HEK293 (cell line): ENCODE data around the gene MEX3A.
A peak's percentile ranks its signal among the peaks of the same experiment; 100 is the strongest.

Source experiments
- CTCF ChIA-PET: fragments of 350-600 bp; formaldehyde crosslinking; extraction: SDS; loops from one replicate; lab custom pipeline; 2021; ENCODE audit warnings: antibody characterized with exemption; lab: Yijun Ruan, JAX
- POLR2A ChIA-PET: fragments of 300-600 bp; formaldehyde crosslinking; extraction: SDS; loops from one replicate; lab custom pipeline; 2020; ENCODE audit warnings: antibody characterized with exemption, inconsistent platforms; lab: Yijun Ruan, JAX
- H3K27ac ChIP-seq: fragments of 200-500 bp; sonication (Bioruptor generic); 2 replicates; pipeline ENCODE4 v1.5.1; 2014; ENCODE audit warnings: low read depth, low read length, control low read depth, inconsistent platforms; ENCODE audit errors: extremely low read depth
- H3K36me3 ChIP-seq, 2 experiments: fragments of 200-500 bp in 1 of 2; sonication (Bioruptor generic) in 1 of 2; 1 replicate in 1 of 2; 2 replicates in 1 of 2; pipeline ENCODE4 v1.5.1; 2014 to 2017; ENCODE audit warnings: inconsistent platforms in 2 of 2, low read length in 2 of 2; ENCODE audit not compliant: control insufficient read depth in 2 of 2, insufficient read depth in 1 of 2
- H3K4me1 ChIP-seq: fragments of 200-500 bp; sonication (Bioruptor generic); 2 replicates; pipeline ENCODE4 v1.5.1; 2014; ENCODE audit warnings: mild to moderate bottlenecking, low read length, inconsistent platforms; ENCODE audit not compliant: control insufficient read depth, insufficient read depth
- H3K4me3 ChIP-seq: 2 replicates; pipeline ENCODE4 v1.5.1; 2011; ENCODE audit warnings: low read depth, mild to moderate bottlenecking, control low read depth, low read length, moderate library complexity
- H3K9me3 ChIP-seq: fragments of 200-500 bp; sonication (Bioruptor generic); 2 replicates; pipeline ENCODE4 v1.5.1; 2014; ENCODE audit warnings: low read depth, low read length, inconsistent platforms; ENCODE audit not compliant: control insufficient read depth, insufficient read depth
- BCL11A ChIP-seq: fragments of 450-650 bp; formaldehyde crosslinking; IDR thresholded peaks from 2 replicates; pipeline ENCODE4 v1.5.1; 2016; ENCODE audit warnings: low read depth, missing biosample characterization, missing genetic modification characterization
- GLI2 ChIP-seq: fragments of 450-650 bp; formaldehyde crosslinking; IDR thresholded peaks from 2 replicates; pipeline ENCODE4; 2017; ENCODE audit warnings: missing biosample characterization, missing genetic modification characterization, low read depth, borderline replicate concordance
- GLIS2 ChIP-seq: fragments of 450-650 bp; formaldehyde crosslinking; IDR thresholded peaks from 2 replicates; pipeline ENCODE4 v1.5.1; 2016; ENCODE audit warnings: missing biosample characterization, missing genetic modification characterization
- KLF9 ChIP-seq: fragments of 450-650 bp; formaldehyde crosslinking; IDR thresholded peaks from 2 replicates; pipeline ENCODE4 v1.5.1; 2016; ENCODE audit warnings: missing biosample characterization, missing genetic modification characterization, low read depth
- MEIS1 ChIP-seq: sonication (generic); formaldehyde crosslinking; IDR thresholded peaks from 2 replicates; pipeline ENCODE4 v1.8.1; 2022; ENCODE audit warnings: missing genetic modification reagents, mild to moderate bottlenecking, borderline replicate concordance
- TRIM28 ChIP-seq: IDR thresholded peaks from 2 replicates; pipeline ENCODE4 v1.6.1; 2011; ENCODE audit warnings: low read length, control low read depth, borderline replicate concordance
- TSHZ1 ChIP-seq: fragments of 450-650 bp; formaldehyde crosslinking; IDR thresholded peaks from 2 replicates; pipeline ENCODE4 v1.5.1; 2016; ENCODE audit warnings: missing biosample characterization, missing genetic modification characterization, borderline replicate concordance
- ZBTB1 ChIP-seq: fragments of 450-650 bp; formaldehyde crosslinking; IDR thresholded peaks from 2 replicates; pipeline ENCODE4 v1.5.1; 2016; ENCODE audit warnings: missing biosample characterization, missing genetic modification characterization
- ZIC2 ChIP-seq: fragments of 450-650 bp; formaldehyde crosslinking; IDR thresholded peaks from 2 replicates; pipeline ENCODE4 v1.5.1; 2016; ENCODE audit warnings: missing biosample characterization, missing genetic modification characterization
- ZNF146 ChIP-seq: fragments of 450-650 bp; formaldehyde crosslinking; IDR thresholded peaks from 2 replicates; pipeline ENCODE4 v1.5.1; 2016; ENCODE audit warnings: missing biosample characterization, missing genetic modification characterization
- ZNF174 ChIP-seq: fragments of 450-650 bp; formaldehyde crosslinking; IDR thresholded peaks from 2 replicates; pipeline ENCODE4 v1.5.0; 2017; ENCODE audit warnings: missing biosample characterization, mild to moderate bottlenecking, missing genetic modification characterization
- ZNF2 ChIP-seq: fragments of 450-650 bp; formaldehyde crosslinking; IDR thresholded peaks from 2 replicates; pipeline ENCODE4 v1.5.1; 2016; ENCODE audit warnings: missing biosample characterization, missing genetic modification characterization
- ZNF223 ChIP-seq: fragments of 450-650 bp; formaldehyde crosslinking; IDR thresholded peaks from 2 replicates; pipeline ENCODE4 v1.5.1; 2016; ENCODE audit warnings: missing biosample characterization, missing genetic modification characterization
- ZNF324 ChIP-seq: fragments of 450-650 bp; formaldehyde crosslinking; IDR thresholded peaks from 2 replicates; pipeline ENCODE4 v1.5.1; 2016; ENCODE audit warnings: missing biosample characterization, missing genetic modification characterization
- ZNF391 ChIP-seq: fragments of 450-650 bp; formaldehyde crosslinking; IDR thresholded peaks from 2 replicates; pipeline ENCODE4 v1.5.1; 2016; ENCODE audit warnings: low read depth, missing biosample characterization, missing genetic modification characterization, borderline replicate concordance
- ZNF416 ChIP-seq: fragments of 450-650 bp; formaldehyde crosslinking; IDR thresholded peaks from 2 replicates; pipeline ENCODE4 v1.5.1; 2016; ENCODE audit warnings: missing biosample characterization, missing genetic modification characterization
- ZNF660 ChIP-seq: fragments of 450-650 bp; IDR thresholded peaks from 2 replicates; pipeline ENCODE4 v1.5.1; 2018; ENCODE audit warnings: missing biosample characterization, mild to moderate bottlenecking, missing genetic modification characterization
- ZNF843 ChIP-seq: fragments of 450-650 bp; formaldehyde crosslinking; IDR thresholded peaks from 2 replicates; pipeline ENCODE4 v1.5.1; 2016; ENCODE audit warnings: missing biosample characterization, missing genetic modification characterization
- ZSCAN16 ChIP-seq: fragments of 450-650 bp; formaldehyde crosslinking; IDR thresholded peaks from 2 replicates; pipeline ENCODE4 v1.5.1; 2016; ENCODE audit warnings: missing biosample characterization, missing genetic modification characterization
- TF ChIP-seq, protein P1 (sequence below): fragments of 450-650 bp; formaldehyde crosslinking; IDR thresholded peaks from 2 replicates; pipeline ENCODE4 v1.5.1; 2016; ENCODE audit warnings: missing biosample characterization, missing genetic modification characterization
- TF ChIP-seq, protein P2 (sequence below): fragments of 450-650 bp; formaldehyde crosslinking; IDR thresholded peaks from 2 replicates; pipeline ENCODE4 v1.5.1; 2016; ENCODE audit warnings: missing biosample characterization, missing genetic modification characterization
- TF ChIP-seq, protein P3 (sequence below): fragments of 450-650 bp; formaldehyde crosslinking; IDR thresholded peaks from 2 replicates; pipeline ENCODE4 v1.5.1; 2016; ENCODE audit warnings: missing biosample characterization, missing genetic modification characterization
- TF ChIP-seq, protein P4 (sequence below): fragments of 450-650 bp; IDR thresholded peaks from 2 replicates; pipeline ENCODE4 v1.5.1; 2018; ENCODE audit warnings: missing biosample characterization, mild to moderate bottlenecking, missing genetic modification characterization

MEX3A gene

GRCh38 chr1:156054500-156055280 is 27.6 kb downstream of the MEX3A start, which contains the start of gene LAMTOR2 (continued):
- TF ChIP-seq TSHZ1 (tag by site-specific recombination), result no peak
- no peak for TF ChIP-seq ZNF416 (tag by site-specific recombination)
- TF ChIP-seq, protein P1, sequence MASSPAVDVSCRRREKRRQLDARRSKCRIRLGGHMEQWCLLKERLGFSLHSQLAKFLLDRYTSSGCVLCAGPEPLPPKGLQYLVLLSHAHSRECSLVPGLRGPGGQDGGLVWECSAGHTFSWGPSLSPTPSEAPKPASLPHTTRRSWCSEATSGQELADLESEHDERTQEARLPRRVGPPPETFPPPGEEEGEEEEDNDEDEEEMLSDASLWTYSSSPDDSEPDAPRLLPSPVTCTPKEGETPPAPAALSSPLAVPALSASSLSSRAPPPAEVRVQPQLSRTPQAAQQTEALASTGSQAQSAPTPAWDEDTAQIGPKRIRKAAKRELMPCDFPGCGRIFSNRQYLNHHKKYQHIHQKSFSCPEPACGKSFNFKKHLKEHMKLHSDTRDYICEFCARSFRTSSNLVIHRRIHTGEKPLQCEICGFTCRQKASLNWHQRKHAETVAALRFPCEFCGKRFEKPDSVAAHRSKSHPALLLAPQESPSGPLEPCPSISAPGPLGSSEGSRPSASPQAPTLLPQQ, result 0 out of 2 replicates have a peak, but pooled peaks have one; percentile 32
- TF ChIP-seq ZIC2 (tag by site-specific recombination), result peak; percentile 96
- TF ChIP-seq ZNF223 (tag by site-specific recombination), result 0 out of 2 replicates have a peak, but pooled peaks have one; percentile 20
- no peak for TF ChIP-seq ZSCAN16 (tag by site-specific recombination)
- TF ChIP-seq ZBTB1 (tag by site-specific recombination), result no peak
- no peak for TF ChIP-seq MEIS1 (CRISPR knock-in tag)
- TF ChIP-seq, protein P2, sequence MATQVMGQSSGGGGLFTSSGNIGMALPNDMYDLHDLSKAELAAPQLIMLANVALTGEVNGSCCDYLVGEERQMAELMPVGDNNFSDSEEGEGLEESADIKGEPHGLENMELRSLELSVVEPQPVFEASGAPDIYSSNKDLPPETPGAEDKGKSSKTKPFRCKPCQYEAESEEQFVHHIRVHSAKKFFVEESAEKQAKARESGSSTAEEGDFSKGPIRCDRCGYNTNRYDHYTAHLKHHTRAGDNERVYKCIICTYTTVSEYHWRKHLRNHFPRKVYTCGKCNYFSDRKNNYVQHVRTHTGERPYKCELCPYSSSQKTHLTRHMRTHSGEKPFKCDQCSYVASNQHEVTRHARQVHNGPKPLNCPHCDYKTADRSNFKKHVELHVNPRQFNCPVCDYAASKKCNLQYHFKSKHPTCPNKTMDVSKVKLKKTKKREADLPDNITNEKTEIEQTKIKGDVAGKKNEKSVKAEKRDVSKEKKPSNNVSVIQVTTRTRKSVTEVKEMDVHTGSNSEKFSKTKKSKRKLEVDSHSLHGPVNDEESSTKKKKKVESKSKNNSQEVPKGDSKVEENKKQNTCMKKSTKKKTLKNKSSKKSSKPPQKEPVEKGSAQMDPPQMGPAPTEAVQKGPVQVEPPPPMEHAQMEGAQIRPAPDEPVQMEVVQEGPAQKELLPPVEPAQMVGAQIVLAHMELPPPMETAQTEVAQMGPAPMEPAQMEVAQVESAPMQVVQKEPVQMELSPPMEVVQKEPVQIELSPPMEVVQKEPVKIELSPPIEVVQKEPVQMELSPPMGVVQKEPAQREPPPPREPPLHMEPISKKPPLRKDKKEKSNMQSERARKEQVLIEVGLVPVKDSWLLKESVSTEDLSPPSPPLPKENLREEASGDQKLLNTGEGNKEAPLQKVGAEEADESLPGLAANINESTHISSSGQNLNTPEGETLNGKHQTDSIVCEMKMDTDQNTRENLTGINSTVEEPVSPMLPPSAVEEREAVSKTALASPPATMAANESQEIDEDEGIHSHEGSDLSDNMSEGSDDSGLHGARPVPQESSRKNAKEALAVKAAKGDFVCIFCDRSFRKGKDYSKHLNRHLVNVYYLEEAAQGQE (tag by site-specific recombination), result peak; percentile 73

- H3K27ac ChIP-seq, result peak within 1 kb of the TSS; percentile 82
- peak within 1 kb of the TSS; percentile 87 for H3K4me3 ChIP-seq
- POLR2A ChIA-PET, result no interaction called here
- CTCF ChIA-PET, result interaction anchor here (0.6 to 1.4 kb wide), 6 partner anchors 11 to 99 kb away, joined by 3 to 5 read pairs (median 4); no protein-coding TSS in a partner anchor
- no peaks in the 10 kb centered on the region for H3K4me1 ChIP-seq
- no peaks in the 10 kb centered on the region for H3K9me3 ChIP-seq
- H3K36me3 ChIP-seq, result peaks cover 0 to 45% of the 10 kb centered on the region in 2 experiments; a peak in 2 of 3 replicates
- TF ChIP-seq TRIM28 (no peak), ZNF146 (no peak), ZNF174 (tag by site-specific recombination) (no peak), ZNF843 (tag by site-specific recombination) (no peak), ZNF2 (tag by site-specific recombination) (no peak), GLI2 (no peak), BCL11A (tag by site-specific recombination) (0 out of 2 replicates have a peak, but pooled peaks have one; percentile 28), GLIS2 (tag by site-specific recombination) (peak; percentile 69), ZNF660 (tag by site-specific recombination) (no peak), ZNF391 (tag by site-specific recombination) (no peak), ZNF324 (no peak), KLF9 (tag by site-specific recombination) (peak; percentile 57)
- TF ChIP-seq, protein P3, sequence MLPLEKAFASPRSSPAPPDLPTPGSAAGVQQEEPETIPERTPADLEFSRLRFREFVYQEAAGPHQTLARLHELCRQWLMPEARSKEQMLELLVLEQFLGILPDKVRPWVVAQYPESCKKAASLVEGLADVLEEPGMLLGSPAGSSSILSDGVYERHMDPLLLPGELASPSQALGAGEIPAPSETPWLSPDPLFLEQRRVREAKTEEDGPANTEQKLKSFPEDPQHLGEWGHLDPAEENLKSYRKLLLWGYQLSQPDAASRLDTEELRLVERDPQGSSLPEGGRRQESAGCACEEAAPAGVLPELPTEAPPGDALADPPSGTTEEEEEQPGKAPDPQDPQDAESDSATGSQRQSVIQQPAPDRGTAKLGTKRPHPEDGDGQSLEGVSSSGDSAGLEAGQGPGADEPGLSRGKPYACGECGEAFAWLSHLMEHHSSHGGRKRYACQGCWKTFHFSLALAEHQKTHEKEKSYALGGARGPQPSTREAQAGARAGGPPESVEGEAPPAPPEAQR, result no peak
- TF ChIP-seq, protein P4, sequence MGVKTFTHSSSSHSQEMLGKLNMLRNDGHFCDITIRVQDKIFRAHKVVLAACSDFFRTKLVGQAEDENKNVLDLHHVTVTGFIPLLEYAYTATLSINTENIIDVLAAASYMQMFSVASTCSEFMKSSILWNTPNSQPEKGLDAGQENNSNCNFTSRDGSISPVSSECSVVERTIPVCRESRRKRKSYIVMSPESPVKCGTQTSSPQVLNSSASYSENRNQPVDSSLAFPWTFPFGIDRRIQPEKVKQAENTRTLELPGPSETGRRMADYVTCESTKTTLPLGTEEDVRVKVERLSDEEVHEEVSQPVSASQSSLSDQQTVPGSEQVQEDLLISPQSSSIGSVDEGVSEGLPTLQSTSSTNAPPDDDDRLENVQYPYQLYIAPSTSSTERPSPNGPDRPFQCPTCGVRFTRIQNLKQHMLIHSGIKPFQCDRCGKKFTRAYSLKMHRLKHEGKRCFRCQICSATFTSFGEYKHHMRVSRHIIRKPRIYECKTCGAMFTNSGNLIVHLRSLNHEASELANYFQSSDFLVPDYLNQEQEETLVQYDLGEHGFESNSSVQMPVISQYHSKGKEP, result no peak
Observed at GRCh38 chr1:156053768-156054499, 28.3 kb downstream of the MEX3A start, which contains the start of gene UBQLN4. Gene UBQLN4 (minus strand): TSS chr1:156053798. CDS start chr1:156053701, 97 bp downstream.
